Measurements from ENCODE around the gene MCC. TPM values are rescaled to one million over a fixed set of nuclear protein-coding genes. Genes with fewer than 3 reads are reported as not detected.

The MCC gene
- polyA plus RNA-seq, 2 of the 4 experiments (the other 2 are of a cell fraction): 0.09 to 0.10 TPM

- CTCF ChIA-PET: no interaction called here
- TF ChIP-seq HES2 (IDR thresholded peaks at IDR 0.05): no peak
- TF ChIP-seq HOXB13 (CRISPR knock-in tag; IDR thresholded peaks at IDR 0.05; ENCODE audit: low read depth): no peak
- no peak for TF ChIP-seq HEYL (CRISPR knock-in tag; IDR thresholded peaks at IDR 0.05)
- Histone ChIP-seq H3K9me3 (no peaks in the 10 kb centered on the region), H3K4me1 (no peaks in the 10 kb centered on the region), H3K4me2 (no peak overlapping the region), H3K4me3 (no peak overlapping the region), H3K27ac (no peak overlapping the region)
- no peak for DNase-seq (ENCODE audit: low read depth in 1 of 2, low spot score in 1 of 2)
- no peak for ATAC-seq
- FAIRE-seq: peak; percentile 46
- POLR2A ChIA-PET: no interaction called here
These were observed 366.2 kb downstream of the MCC start for GRCh38 chr5:113122053-113122452.

GRCh38 chr5:113119246-113119924 is 368.9 kb downstream of the MCC start:
- H3K4me3 ChIP-seq: no peak overlapping the region
- 40% methylated on average over 9 of the region's 9 CpGs for WGBS (ENCODE audit: missing lambda C conversion rate)
- ATAC-seq (no peak; a peak in 1 of 6 replicates), DNase-seq (ENCODE audit: low read depth in 1 of 2, low spot score in 1 of 2) (no peak), FAIRE-seq (no peak)
- no peak overlapping the region for H3K27ac ChIP-seq
- ChIA-PET CTCF (no interaction called here), POLR2A (no interaction called here)
- TF ChIP-seq SMC3 (IDR thresholded peaks at IDR 0.05) (no peak), CBX8 (IDR thresholded peaks at IDR 0.05) (no peak)
- no peak overlapping the region for H3K4me2 ChIP-seq
- H3K4me1 ChIP-seq: no peaks in the 10 kb centered on the region
- no peaks in the 10 kb centered on the region for H3K9me3 ChIP-seq

- ChIA-PET CTCF (interaction anchor here (0.6 kb wide), 1 partner anchor 983 kb away, joined by 3 read pairs; no protein-coding TSS in a partner anchor), POLR2A (no interaction called here)
- H3K27ac ChIP-seq: no peak overlapping the region
- DNase-seq (ENCODE audit: low read depth in 1 of 2, low spot score in 1 of 2) (no peak), FAIRE-seq (no peak), ATAC-seq (no peak)
- H3K9me3 ChIP-seq: no peaks in the 10 kb centered on the region
- no peak overlapping the region for H3K4me3 ChIP-seq
- no peak overlapping the region for H3K4me2 ChIP-seq
- TF ChIP-seq HES2 (IDR thresholded peaks at IDR 0.05): no peak
- H3K4me1 ChIP-seq: no peaks in the 10 kb centered on the region
- WGBS (ENCODE audit: missing lambda C conversion rate): 36% methylated on average over 7 of the region's 7 CpGs
These were observed 369.5 kb downstream of the MCC start for GRCh38 chr5:113118765-113119164.

GRCh38 chr5:113118298-113118697 is 370.0 kb downstream of the MCC start:
- no peak for ATAC-seq
- no peak for DNase-seq (ENCODE audit: low read depth in 1 of 2, low spot score in 1 of 2)
- ChIA-PET POLR2A (no interaction called here), CTCF (interaction anchor here (0.6 kb wide), 1 partner anchor 984 kb away, joined by 3 read pairs; no protein-coding TSS in a partner anchor)
- Histone ChIP-seq H3K4me3 (no peak overlapping the region), H3K27ac (no peak overlapping the region), H3K4me2 (no peak overlapping the region), H3K9me3 (no peaks in the 10 kb centered on the region), H3K4me1 (no peaks in the 10 kb centered on the region)
- no peak for FAIRE-seq
- TF ChIP-seq CHD4 (IDR thresholded peaks at IDR 0.05; ENCODE audit: borderline replicate concordance) (no peak), RARB (CRISPR knock-in tag; IDR thresholded peaks at IDR 0.05) (no peak)
- WGBS (ENCODE audit: missing lambda C conversion rate): 33% methylated on average over 3 of the region's 3 CpGs

- no peak for TF ChIP-seq CEBPB (IDR thresholded peaks at IDR 0.05)
- no peak for TF ChIP-seq RFX5 (IDR thresholded peaks at IDR 0.05)
- TF ChIP-seq HEYL (CRISPR knock-in tag; IDR thresholded peaks at IDR 0.05): no peak
- TF ChIP-seq ELK1 (IDR thresholded peaks at IDR 0.05; ENCODE audit: low read depth, low read length): no peak
- CTCF ChIA-PET: no interaction called here
- POLR2A ChIA-PET: no interaction called here
- no peak overlapping the region for H3K4me2 ChIP-seq
- ATAC-seq (no peak), FAIRE-seq (no peak), DNase-seq (ENCODE audit: low read depth in 1 of 2, low spot score in 1 of 2) (no peak)
- no peak overlapping the region for H3K27ac ChIP-seq
- H3K9me3 ChIP-seq: no peaks in the 10 kb centered on the region
- H3K4me3 ChIP-seq: no peak overlapping the region
- 68% methylated on average over 4 of the region's 4 CpGs for WGBS (ENCODE audit: missing lambda C conversion rate)
- H3K4me1 ChIP-seq: no peaks in the 10 kb centered on the region
These were observed 370.6 kb downstream of the MCC start for GRCh38 chr5:113117543-113118115.

- POLR2A ChIA-PET: no interaction called here
- FAIRE-seq: no peak
- no peak for TF ChIP-seq CBX2 (IDR thresholded peaks at IDR 0.05; ENCODE audit: borderline replicate concordance, low read depth)
- TF ChIP-seq ZSCAN20 (CRISPR knock-in tag; IDR thresholded peaks at IDR 0.05): no peak
- TF ChIP-seq MYC (IDR thresholded peaks at IDR 0.05; ENCODE audit: borderline replicate concordance, low read length): no peak
- TF ChIP-seq HDAC2 (IDR thresholded peaks at IDR 0.05): no peak
- no peak for TF ChIP-seq TFCP2L1 (CRISPR knock-in tag; IDR thresholded peaks at IDR 0.05)
- no peak for TF ChIP-seq RNF2 (IDR thresholded peaks at IDR 0.05; ENCODE audit: borderline replicate concordance, low read depth)
- no peak for TF ChIP-seq JUNB (IDR thresholded peaks at IDR 0.05)
- TF ChIP-seq USF2 (IDR thresholded peaks at IDR 0.05): no peak
- no peak for TF ChIP-seq BHLHE40 (IDR thresholded peaks at IDR 0.05; ENCODE audit: low read depth, low read length)
- no peak for TF ChIP-seq E2F6 (IDR thresholded peaks at IDR 0.05; ENCODE audit: borderline replicate concordance, low read depth)
- TF ChIP-seq FOSB (CRISPR knock-in tag; IDR thresholded peaks at IDR 0.05): no peak
- TF ChIP-seq CHD2 (IDR thresholded peaks at IDR 0.05; ENCODE audit: low read length, partially characterized antibody): no peak
These were observed 372.3 kb downstream of the MCC start for GRCh38 chr5:113115956-113116355.

More at GRCh38 chr5:113115956-113116355, 372.3 kb downstream of the MCC start:
- Histone ChIP-seq H3K27ac (no peak overlapping the region), H3K4me2 (no peak overlapping the region), H3K9me3 (no peaks in the 10 kb centered on the region), H3K4me3 (no peak overlapping the region), H3K4me1 (no peaks in the 10 kb centered on the region)
- DNase-seq (ENCODE audit: low read depth in 1 of 2, low spot score in 1 of 2): no peak
- 68% methylated on average over 4 of the region's 4 CpGs for WGBS (ENCODE audit: missing lambda C conversion rate)
- CTCF ChIA-PET: no interaction called here
- ATAC-seq: no peak

Data from A549 (cell line).